Gastrocnemius medialis (tissue), 4 donors: ENCODE results near the gene CNTN4. TPM values are rescaled to one million over a fixed set of nuclear protein-coding genes. Genes with fewer than 3 reads are reported as not detected.

Experiments used
- ATAC-seq, 2 donors: fragments of 150-250 bp; one replicate each; pipeline ENCODE4 v1.9.1; 2016
- DNase-seq, 2 donors: peaks; one replicate each; pipeline ENCODE4 v3.0.0-alpha.2; 2019
- H3K27ac ChIP-seq, 4 donors: fragments of 200-600 bp; sonication (generic); 1 replicate in 1 of 4; 2 replicates in 3 of 4; pipeline ENCODE4 v1.5.1; 2016 to 2018; ENCODE audit warnings: mild to moderate bottlenecking in 2 of 4, moderate library complexity in 1 of 4
- H3K27me3 ChIP-seq, 3 donors: fragments of 200-600 bp; sonication (generic) in 2 of 3; 1 replicate in 1 of 3; 2 replicates in 2 of 3; pipeline versions ENCODE4 v1.5.1 to v1.6.0; 2016 to 2019; ENCODE audit warnings: mild to moderate bottlenecking in 1 of 3, moderate library complexity in 1 of 3
- H3K36me3 ChIP-seq, 2 donors: fragments of 200-600 bp; sonication (generic) in 1 of 2; one replicate each; pipeline ENCODE4 v1.5.1; 2017 to 2018
- H3K4me1 ChIP-seq, 2 donors: fragments of 200-600 bp; sonication (generic) in 1 of 2; one replicate each; pipeline ENCODE4 v1.5.1; 2016 to 2017; ENCODE audit warnings: mild to moderate bottlenecking in 2 of 2
- H3K4me3 ChIP-seq, 4 donors: fragments of 200-600 bp; sonication (generic) in 3 of 4; 1 replicate in 1 of 4; 2 replicates in 3 of 4; pipeline ENCODE4 v1.5.1; 2016 to 2019; ENCODE audit warnings: mild to moderate bottlenecking in 2 of 4
- H3K9me3 ChIP-seq, 3 donors: fragments of 200-600 bp; sonication (generic) in 2 of 3; 1 replicate in 1 of 3; 2 replicates in 2 of 3; pipeline ENCODE4 v1.5.1; 2016 to 2019
- POLR2A ChIP-seq, 2 donors: fragments of 450-650 bp; IDR thresholded peaks; one replicate each; pipeline ENCODE4 v1.6.1; 2017; ENCODE audit warnings: antibody characterized with exemption in 2 of 2, mild to moderate bottlenecking in 2 of 2, moderate library complexity in 2 of 2
- in situ Hi-C, 4 donors: fragments of 200-750 bp; cut with MboI; loops; one replicate each; pipeline versions ENCODE4 v1.15.0 to v1.8.0; 2017; ENCODE audit warnings: low sequenced_read_pairs in 4 of 4
- intact Hi-C: fragments of 100-400 bp; cut with DNase I; formaldehyde crosslinking; loops from one replicate; pipeline ENCODE4 v1.15.1; 2023; ENCODE audit warnings: low total_unique reads
- total RNA-seq, 4 donors: library from RNA; depleted of rRNA; stranded (reverse); fragments of >200 nt; gene quantifications; one replicate each; pipeline versions ENCODE4 v1.1.0 to v1.2.3, GENCODE V29; 2016
- TF ChIP-seq, protein P1 (sequence below), 5 experiments: fragments of 450-650 bp in 3 of 5; fragments of 200-600 bp in 2 of 5; sonication (generic) in 2 of 5; IDR thresholded peaks in 4 of 5; conservative IDR thresholded peaks in 1 of 5; 1 replicate in 4 of 5; 2 replicates in 1 of 5; pipeline ENCODE4 v1.5.1; 2016 to 2019; ENCODE audit warnings: antibody characterized with exemption in 5 of 5, mild to moderate bottlenecking in 3 of 5, moderate library complexity in 3 of 5

Gene CNTN4
- total RNA-seq, 4 donors from 2014 or later: 0.51 to 1.9 (median 1.4) TPM

DNA sequence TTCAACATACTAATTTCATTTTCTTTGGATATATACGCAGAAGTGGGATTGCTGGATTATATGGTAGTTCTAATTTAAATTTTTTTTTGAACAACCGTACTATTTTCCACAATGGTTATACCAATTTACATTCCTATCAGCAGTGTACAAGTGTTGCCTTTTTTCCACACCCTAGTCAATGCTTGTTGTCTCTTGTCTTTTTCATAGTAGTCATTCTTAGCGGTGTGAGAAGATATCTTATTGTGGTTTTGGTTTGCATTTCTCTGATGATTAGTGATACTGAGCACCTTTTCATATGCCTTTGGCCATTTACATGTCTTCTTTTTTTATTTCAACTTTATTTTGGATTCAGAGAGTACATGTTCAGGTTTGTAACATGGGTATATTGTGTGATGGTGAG is 858.4 kb downstream of the CNTN4 start:
- in situ Hi-C loops: no loop called here
- no peak for TF ChIP-seq POLR2A (IDR thresholded peaks at IDR 0.05)
- TF ChIP-seq, protein P1, sequence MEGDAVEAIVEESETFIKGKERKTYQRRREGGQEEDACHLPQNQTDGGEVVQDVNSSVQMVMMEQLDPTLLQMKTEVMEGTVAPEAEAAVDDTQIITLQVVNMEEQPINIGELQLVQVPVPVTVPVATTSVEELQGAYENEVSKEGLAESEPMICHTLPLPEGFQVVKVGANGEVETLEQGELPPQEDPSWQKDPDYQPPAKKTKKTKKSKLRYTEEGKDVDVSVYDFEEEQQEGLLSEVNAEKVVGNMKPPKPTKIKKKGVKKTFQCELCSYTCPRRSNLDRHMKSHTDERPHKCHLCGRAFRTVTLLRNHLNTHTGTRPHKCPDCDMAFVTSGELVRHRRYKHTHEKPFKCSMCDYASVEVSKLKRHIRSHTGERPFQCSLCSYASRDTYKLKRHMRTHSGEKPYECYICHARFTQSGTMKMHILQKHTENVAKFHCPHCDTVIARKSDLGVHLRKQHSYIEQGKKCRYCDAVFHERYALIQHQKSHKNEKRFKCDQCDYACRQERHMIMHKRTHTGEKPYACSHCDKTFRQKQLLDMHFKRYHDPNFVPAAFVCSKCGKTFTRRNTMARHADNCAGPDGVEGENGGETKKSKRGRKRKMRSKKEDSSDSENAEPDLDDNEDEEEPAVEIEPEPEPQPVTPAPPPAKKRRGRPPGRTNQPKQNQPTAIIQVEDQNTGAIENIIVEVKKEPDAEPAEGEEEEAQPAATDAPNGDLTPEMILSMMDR (IDR thresholded peaks at IDR 0.05 in 4 of 5, conservative IDR thresholded peaks at IDR 0.05 in 1 of 5): no peak

DNA sequence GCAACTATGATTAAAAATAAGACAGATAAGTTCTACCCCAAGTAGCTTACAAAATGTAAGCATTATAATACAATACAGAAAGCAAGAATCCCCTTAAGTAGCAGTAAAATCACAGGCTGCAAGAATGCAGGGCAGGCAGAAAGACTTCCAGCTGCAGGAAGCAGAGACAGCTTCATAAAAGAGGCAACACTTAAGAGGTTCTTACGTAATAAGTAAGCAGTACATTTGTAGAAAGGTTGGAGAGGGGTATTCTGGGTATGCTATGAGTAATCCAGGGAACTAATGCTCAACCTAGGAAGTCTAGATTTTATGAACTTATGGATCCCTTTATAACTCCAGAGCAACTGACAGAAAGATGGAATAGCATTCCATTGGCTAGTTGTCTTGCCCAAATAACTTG is 859.9 kb downstream of the CNTN4 start:
- H3K27me3 ChIP-seq: no peaks in the 10 kb centered on the region
- H3K9me3 ChIP-seq: no peaks in the 10 kb centered on the region
- no peak overlapping the region for H3K4me3 ChIP-seq
- no peak overlapping the region for H3K27ac ChIP-seq
- in situ Hi-C loops: no loop called here
- H3K4me1 ChIP-seq: no peaks in the 10 kb centered on the region
- no peak for TF ChIP-seq POLR2A (IDR thresholded peaks at IDR 0.05)
- TF ChIP-seq, protein P1 (IDR thresholded peaks at IDR 0.05 in 4 of 5, conservative IDR thresholded peaks at IDR 0.05 in 1 of 5): no peak
- DNase-seq (no peak), ATAC-seq (no peak)
- intact Hi-C loops: no loop called here
- no peaks in the 10 kb centered on the region for H3K36me3 ChIP-seq

More for the DNA sequence above, 858.4 kb downstream of the CNTN4 start:
- no peak overlapping the region for H3K27ac ChIP-seq
- intact Hi-C loops: no loop called here
- no peaks in the 10 kb centered on the region for H3K27me3 ChIP-seq
- no peaks in the 10 kb centered on the region for H3K36me3 ChIP-seq
- H3K4me3 ChIP-seq: no peak overlapping the region
- H3K4me1 ChIP-seq: no peaks in the 10 kb centered on the region
- DNase-seq (no peak), ATAC-seq (no peak)
- H3K9me3 ChIP-seq: no peaks in the 10 kb centered on the region

- H3K27ac ChIP-seq: no peak overlapping the region
- H3K27me3 ChIP-seq: no peaks in the 10 kb centered on the region
- no peaks in the 10 kb centered on the region for H3K9me3 ChIP-seq
- ATAC-seq: no peak
- no peaks in the 10 kb centered on the region for H3K36me3 ChIP-seq
- DNase-seq: no peak
- intact Hi-C loops: no loop called here
- in situ Hi-C loops: no loop called here
- TF ChIP-seq, protein P1 (IDR thresholded peaks at IDR 0.05 in 4 of 5, conservative IDR thresholded peaks at IDR 0.05 in 1 of 5): no peak
- TF ChIP-seq POLR2A (IDR thresholded peaks at IDR 0.05): no peak
- no peak overlapping the region for H3K4me3 ChIP-seq
- no peaks in the 10 kb centered on the region for H3K4me1 ChIP-seq
Observed at GRCh38 chr3:2961576-2961975, 862.9 kb downstream of the CNTN4 start.

DNA sequence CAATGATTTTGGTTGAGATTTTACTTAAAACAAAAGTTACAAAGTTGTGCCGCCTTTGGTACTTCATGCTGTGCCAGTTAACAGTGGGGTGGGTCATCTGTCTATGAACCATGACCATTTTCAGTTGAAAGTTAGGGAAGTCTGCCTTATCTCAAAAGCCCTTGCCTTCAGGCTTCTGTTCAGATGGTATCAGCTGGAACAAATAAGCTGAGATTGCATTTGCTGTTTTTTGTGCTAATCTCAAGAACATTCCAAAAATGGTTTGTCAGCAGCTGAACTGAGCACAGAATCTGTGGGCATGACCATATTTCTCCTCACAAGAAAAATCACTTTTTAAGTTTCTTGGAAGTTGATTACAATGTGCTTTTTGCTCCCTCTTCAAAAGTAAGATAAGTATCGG is 869.2 kb downstream of the CNTN4 start:
- H3K27me3 ChIP-seq: no peaks in the 10 kb centered on the region
- DNase-seq: no peak
- no peaks in the 10 kb centered on the region for H3K4me1 ChIP-seq
- ATAC-seq: no peak
- TF ChIP-seq, protein P1 (IDR thresholded peaks at IDR 0.05 in 4 of 5, conservative IDR thresholded peaks at IDR 0.05 in 1 of 5): no peak
- no peak for TF ChIP-seq POLR2A (IDR thresholded peaks at IDR 0.05)
- H3K36me3 ChIP-seq: no peaks in the 10 kb centered on the region
- intact Hi-C loops: no loop called here
- H3K9me3 ChIP-seq: no peaks in the 10 kb centered on the region
- in situ Hi-C loops: no loop called here
- no peak overlapping the region for H3K4me3 ChIP-seq
- no peak overlapping the region for H3K27ac ChIP-seq

DNA sequence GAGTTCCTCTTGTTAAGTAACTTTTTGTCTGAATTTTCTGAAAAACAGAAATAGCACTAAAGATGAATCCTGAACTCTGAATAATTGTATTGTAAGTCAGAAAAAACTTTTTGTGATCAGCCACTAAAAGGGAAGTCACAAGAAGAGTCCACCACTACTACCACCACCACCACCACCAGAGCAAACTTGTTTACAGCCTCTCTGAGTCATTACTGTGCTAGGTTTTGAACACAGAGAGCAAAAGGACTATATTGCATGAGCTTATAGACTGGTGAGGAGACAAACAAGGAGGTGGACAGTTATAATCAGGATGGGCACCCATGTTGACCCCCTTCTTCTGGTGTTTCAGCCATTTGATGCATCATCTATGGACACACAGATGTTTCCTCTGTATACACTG is 869.8 kb downstream of the CNTN4 start:
- TF ChIP-seq, protein P1 (IDR thresholded peaks at IDR 0.05 in 4 of 5, conservative IDR thresholded peaks at IDR 0.05 in 1 of 5): no peak
- no peak for TF ChIP-seq POLR2A (IDR thresholded peaks at IDR 0.05)
- no peaks in the 10 kb centered on the region for H3K9me3 ChIP-seq
- in situ Hi-C loops: no loop called here

More for the DNA sequence above, 869.8 kb downstream of the CNTN4 start:
- H3K4me1 ChIP-seq: no peaks in the 10 kb centered on the region
- DNase-seq: no peak
- ATAC-seq: no peak
- H3K27me3 ChIP-seq: no peaks in the 10 kb centered on the region
- no peak overlapping the region for H3K4me3 ChIP-seq
- intact Hi-C loops: no loop called here
- H3K27ac ChIP-seq: no peak overlapping the region
- no peaks in the 10 kb centered on the region for H3K36me3 ChIP-seq
